ENCODE measurements around the gene DEK.

DEK gene

DNA sequence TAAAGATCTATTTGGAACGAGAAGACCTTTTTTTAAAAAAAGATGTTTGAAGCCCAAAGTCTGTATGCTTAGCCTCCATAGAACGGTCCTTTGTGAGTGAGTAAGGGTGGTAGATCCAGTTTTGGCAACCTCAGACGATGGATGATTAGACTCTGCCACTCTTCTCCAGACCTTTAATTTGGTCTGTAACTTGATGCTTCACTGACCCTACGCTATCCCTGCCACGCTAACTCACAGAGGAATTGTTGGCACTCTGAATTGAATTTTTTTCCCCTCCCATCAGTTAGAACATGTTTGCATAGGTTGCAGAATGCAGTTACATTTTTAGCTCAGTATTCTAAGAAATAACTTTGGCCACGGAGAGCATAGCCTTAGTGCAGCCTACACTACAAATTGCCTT lies 15.8 kb upstream of the DEK start:
- H3K27ac ChIP-seq (ENCODE audit: low read depth, low read length): no peak overlapping the region
- no peaks in the 10 kb centered on the region for H3K9me2 ChIP-seq (replicated peaks; ENCODE audit: control insufficient read depth, low read length)

DNA sequence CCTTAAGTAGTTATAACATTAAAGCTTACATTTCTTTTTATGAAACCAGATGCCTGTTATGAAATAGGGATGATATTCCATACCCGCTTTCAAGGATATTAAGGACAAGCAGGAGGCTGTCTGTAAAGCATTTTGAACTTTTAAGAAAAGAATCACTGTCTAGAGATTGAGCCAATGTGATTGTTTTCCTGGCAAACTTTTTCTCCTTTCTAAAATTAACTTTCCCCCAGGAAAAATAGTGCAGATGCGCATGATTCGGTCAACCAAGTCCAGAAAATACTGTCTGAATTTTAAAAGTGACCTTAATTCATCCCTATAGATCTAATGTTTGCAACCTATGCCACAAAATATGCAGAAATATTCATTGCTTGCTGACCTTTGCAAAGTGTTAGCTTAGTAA lies 15.1 kb upstream of the DEK start:
- Histone ChIP-seq H3K27ac (ENCODE audit: low read depth, low read length) (no peak overlapping the region), H3K4me1 (ENCODE audit: control insufficient read depth, low read length) (0 out of 2 replicates have a peak, but pooled peaks cover 3% of the 10 kb centered on the region), H3K4me2 (ENCODE audit: low read length) (no peak overlapping the region), H3K36me3 (ENCODE audit: control insufficient read depth, low read length) (no peaks in the 10 kb centered on the region), H4K20me1 (ENCODE audit: control insufficient read depth, insufficient read depth, low read depth, low read length) (no peaks in the 10 kb centered on the region), H3K4me3 (ENCODE audit: low read length) (no peak overlapping the region), H3K9me2 (replicated peaks; ENCODE audit: control insufficient read depth, low read length) (no peaks in the 10 kb centered on the region), H3K79me2 (ENCODE audit: control insufficient read depth, low read length) (no peaks in the 10 kb centered on the region), H3K9me3 (ENCODE audit: control insufficient read depth, insufficient read depth, low read length) (no peaks in the 10 kb centered on the region), H3K27me3 (ENCODE audit: control insufficient read depth, low read length) (peaks cover 29% of the 10 kb centered on the region), H3F3A (ENCODE audit: control insufficient read depth, insufficient read depth) (no peaks in the 10 kb centered on the region)
- no peak for TF ChIP-seq EZH2phosphoT487 (IDR thresholded peaks at IDR 0.05; ENCODE audit: borderline replicate concordance, low read length)
- TF ChIP-seq, protein P1, sequence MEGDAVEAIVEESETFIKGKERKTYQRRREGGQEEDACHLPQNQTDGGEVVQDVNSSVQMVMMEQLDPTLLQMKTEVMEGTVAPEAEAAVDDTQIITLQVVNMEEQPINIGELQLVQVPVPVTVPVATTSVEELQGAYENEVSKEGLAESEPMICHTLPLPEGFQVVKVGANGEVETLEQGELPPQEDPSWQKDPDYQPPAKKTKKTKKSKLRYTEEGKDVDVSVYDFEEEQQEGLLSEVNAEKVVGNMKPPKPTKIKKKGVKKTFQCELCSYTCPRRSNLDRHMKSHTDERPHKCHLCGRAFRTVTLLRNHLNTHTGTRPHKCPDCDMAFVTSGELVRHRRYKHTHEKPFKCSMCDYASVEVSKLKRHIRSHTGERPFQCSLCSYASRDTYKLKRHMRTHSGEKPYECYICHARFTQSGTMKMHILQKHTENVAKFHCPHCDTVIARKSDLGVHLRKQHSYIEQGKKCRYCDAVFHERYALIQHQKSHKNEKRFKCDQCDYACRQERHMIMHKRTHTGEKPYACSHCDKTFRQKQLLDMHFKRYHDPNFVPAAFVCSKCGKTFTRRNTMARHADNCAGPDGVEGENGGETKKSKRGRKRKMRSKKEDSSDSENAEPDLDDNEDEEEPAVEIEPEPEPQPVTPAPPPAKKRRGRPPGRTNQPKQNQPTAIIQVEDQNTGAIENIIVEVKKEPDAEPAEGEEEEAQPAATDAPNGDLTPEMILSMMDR (IDR thresholded peaks at IDR 0.05; ENCODE audit: low read depth, low read length, poor library complexity, severe bottlenecking): no peak

More for the DNA sequence above, 15.8 kb upstream of the DEK start:
- Histone ChIP-seq H3K27me3 (ENCODE audit: control insufficient read depth, low read length) (peaks cover 29% of the 10 kb centered on the region), H3K9me3 (ENCODE audit: control insufficient read depth, insufficient read depth, low read length) (no peaks in the 10 kb centered on the region), H3F3A (ENCODE audit: control insufficient read depth, insufficient read depth) (no peaks in the 10 kb centered on the region), H3K4me2 (ENCODE audit: low read length) (no peak overlapping the region), H4K20me1 (ENCODE audit: control insufficient read depth, insufficient read depth, low read depth, low read length) (no peaks in the 10 kb centered on the region), H3K36me3 (ENCODE audit: control insufficient read depth, low read length) (no peaks in the 10 kb centered on the region), H3K4me1 (ENCODE audit: control insufficient read depth, low read length) (0 out of 2 replicates have a peak, but pooled peaks cover 3% of the 10 kb centered on the region), H3K79me2 (ENCODE audit: control insufficient read depth, low read length) (no peaks in the 10 kb centered on the region), H3K4me3 (ENCODE audit: low read length) (no peak overlapping the region)
- TF ChIP-seq, protein P1 (IDR thresholded peaks at IDR 0.05; ENCODE audit: low read depth, low read length, poor library complexity, severe bottlenecking): no peak
- no peak for TF ChIP-seq EZH2phosphoT487 (IDR thresholded peaks at IDR 0.05; ENCODE audit: borderline replicate concordance, low read length)

DNA sequence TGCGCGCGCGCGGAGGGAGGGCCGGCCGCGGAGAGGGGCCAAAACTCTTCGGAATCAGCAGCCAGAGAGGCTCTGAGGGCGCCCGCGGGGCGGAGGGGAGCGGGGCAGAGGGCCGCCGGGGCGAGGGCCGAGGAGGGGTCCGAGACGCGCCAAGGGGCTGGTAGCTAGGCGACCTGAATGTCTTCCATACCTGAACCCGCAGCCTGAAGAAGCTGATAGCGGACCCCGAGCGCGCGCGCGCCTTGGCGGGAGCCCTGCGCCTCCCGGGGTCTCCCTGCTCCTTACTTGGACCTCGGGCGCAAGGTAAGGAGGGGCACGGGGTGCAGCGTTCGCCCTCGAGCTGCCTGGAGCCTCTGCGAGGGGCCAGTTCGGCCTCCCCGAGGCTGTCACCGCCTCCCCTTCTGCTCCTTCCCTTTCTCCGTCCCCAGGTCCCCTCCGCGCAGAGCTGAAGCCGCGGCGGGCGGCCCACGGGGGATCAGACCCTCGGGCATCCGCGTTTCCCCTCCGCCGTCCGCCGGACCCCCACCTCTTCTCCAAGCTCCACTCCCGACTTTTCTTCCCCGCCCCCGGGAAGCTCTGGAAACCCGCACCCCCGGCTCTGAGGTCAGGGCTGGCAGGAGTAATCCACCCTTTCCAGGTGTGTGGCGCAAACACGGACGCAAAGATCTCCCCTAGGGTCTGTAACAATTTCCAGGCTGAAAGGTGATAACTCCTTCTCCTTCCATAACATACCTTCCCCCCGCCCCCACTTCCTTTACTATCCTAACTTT lies 13.1 kb upstream of the DEK start:
- TF ChIP-seq EZH2phosphoT487 (IDR thresholded peaks at IDR 0.05; ENCODE audit: borderline replicate concordance, low read length): no peak
- TF ChIP-seq, protein P1 (IDR thresholded peaks at IDR 0.05; ENCODE audit: low read depth, low read length, poor library complexity, severe bottlenecking): no peak
- H3K4me2 ChIP-seq (ENCODE audit: low read length): no peak overlapping the region
- H3K27me3 ChIP-seq (ENCODE audit: control insufficient read depth, low read length): peaks cover 29% of the 10 kb centered on the region
- H3K4me3 ChIP-seq (ENCODE audit: low read length): no peak overlapping the region
- no peaks in the 10 kb centered on the region for H3K9me3 ChIP-seq (ENCODE audit: control insufficient read depth, insufficient read depth, low read length)
- no peaks in the 10 kb centered on the region for H3K36me3 ChIP-seq (ENCODE audit: control insufficient read depth, low read length)
- H3K79me2 ChIP-seq (ENCODE audit: control insufficient read depth, low read length): no peaks in the 10 kb centered on the region
- H3F3A ChIP-seq (ENCODE audit: control insufficient read depth, insufficient read depth): no peaks in the 10 kb centered on the region
- H3K9me2 ChIP-seq (replicated peaks; ENCODE audit: control insufficient read depth, low read length): no peaks in the 10 kb centered on the region
- H4K20me1 ChIP-seq (ENCODE audit: control insufficient read depth, insufficient read depth, low read depth, low read length): no peaks in the 10 kb centered on the region
- 0 out of 2 replicates have a peak, but pooled peaks cover 3% of the 10 kb centered on the region for H3K4me1 ChIP-seq (ENCODE audit: control insufficient read depth, low read length)
- H3K27ac ChIP-seq (ENCODE audit: low read depth, low read length): no peak overlapping the region

Data from DOHH2 (cell line).